Effector memory CD4-positive, alpha-beta T cell (primary cell): Measurements from ENCODE around the gene TMEM52B.

ENCODE experiments used
- DNase-seq, 3 donors: peaks; one replicate each; pipeline ENCODE4 v3.0.0-alpha.2; 2020
- H3K27ac ChIP-seq: 2 replicates; pipeline ENCODE4 v1.7.0; 2013; ENCODE audit warnings: mild to moderate bottlenecking, low read length, moderate library complexity; ENCODE audit not compliant: insufficient read depth, poor library complexity, severe bottlenecking
- H3K27me3 ChIP-seq: replicated peaks from 2 replicates; pipeline ENCODE4 v1.7.0; 2013; ENCODE audit warnings: mild to moderate bottlenecking, low read length; ENCODE audit not compliant: insufficient read depth, control insufficient read depth, poor library complexity, severe bottlenecking
- H3K36me3 ChIP-seq: 2 replicates; pipeline ENCODE4 v1.7.0; 2013; ENCODE audit warnings: mild to moderate bottlenecking, low read length, moderate library complexity; ENCODE audit not compliant: control insufficient read depth, insufficient read depth
- H3K4me1 ChIP-seq: 2 replicates; pipeline ENCODE4 v1.7.0; 2013; ENCODE audit warnings: low read length, mild to moderate bottlenecking; ENCODE audit not compliant: control insufficient read depth, insufficient read depth, poor library complexity, severe bottlenecking
- H3K4me3 ChIP-seq: 2 replicates; pipeline ENCODE4 v1.7.0; 2013; ENCODE audit warnings: low read length, low read depth, mild to moderate bottlenecking; ENCODE audit not compliant: insufficient read depth, poor library complexity, severe bottlenecking
- H3K9me3 ChIP-seq: 2 replicates; pipeline ENCODE4 v1.7.0; 2013; ENCODE audit warnings: mild to moderate bottlenecking, low read length, moderate library complexity; ENCODE audit not compliant: control insufficient read depth

TMEM52B gene

GRCh38 chr12:10238526-10238925 lies 59.7 kb downstream of the TMEM52B start:
- Histone ChIP-seq H3K27me3 (no peaks in the 10 kb centered on the region), H3K4me1 (no peaks in the 10 kb centered on the region), H3K27ac (no peak overlapping the region), H3K4me3 (no peak overlapping the region), H3K9me3 (no peaks in the 10 kb centered on the region), H3K36me3 (no peaks in the 10 kb centered on the region)
- no peak for DNase-seq

GRCh38 chr12:10241290-10241689 lies 62.5 kb downstream of the TMEM52B start:
- Histone ChIP-seq H3K27ac (no peak overlapping the region), H3K36me3 (no peaks in the 10 kb centered on the region), H3K27me3 (no peaks in the 10 kb centered on the region), H3K4me3 (no peak overlapping the region), H3K4me1 (no peaks in the 10 kb centered on the region), H3K9me3 (no peaks in the 10 kb centered on the region)
- DNase-seq = no peak
